Stimulated activated CD8-positive, alpha-beta memory T cell treated with anti-CD3 and anti-CD28 coated beads, Interleukin-7, amount 100 ng/mL, for 24 hours (primary cell): ENCODE measurements around the gene EHMT1.
"Not testable (repeated sequence)": the region's sequence is repeated elsewhere in the genome, so short reads cannot be mapped to it uniquely, and the experiment has no call there.

Source experiments
- DNase-seq: peaks from one replicate; pipeline ENCODE4 v3.0.0-alpha.2; 2020; ENCODE audit warnings: low read depth

Gene EHMT1

DNA sequence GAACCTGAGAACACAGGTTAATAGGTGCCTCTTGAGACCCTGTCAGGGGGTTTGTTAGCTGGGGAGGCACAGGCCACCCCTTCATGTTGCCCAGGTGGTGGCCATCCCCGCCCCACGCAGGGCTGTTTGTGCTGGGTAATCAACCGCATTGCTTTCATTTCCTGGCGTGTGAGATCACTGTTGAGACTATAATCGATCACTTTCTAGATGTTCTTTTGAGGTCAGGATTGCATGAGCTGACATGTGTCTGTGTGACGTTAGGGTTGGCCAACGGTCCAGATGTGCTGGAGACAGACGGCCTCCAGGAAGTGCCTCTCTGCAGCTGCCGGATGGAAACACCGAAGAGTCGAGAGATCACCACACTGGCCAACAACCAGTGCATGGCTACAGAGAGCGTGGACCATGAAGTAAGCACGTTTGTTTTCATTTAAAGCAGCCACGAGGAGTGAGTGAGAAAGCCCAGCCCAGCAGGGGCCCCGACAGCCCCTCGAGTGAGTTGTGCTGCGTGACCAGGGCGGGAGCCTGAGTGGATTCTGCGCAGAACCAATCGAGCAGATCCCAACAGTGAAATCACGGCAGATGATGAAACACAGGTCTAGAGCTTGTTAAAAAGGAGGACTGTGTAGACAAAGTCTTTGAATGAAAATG, 143.7 kb downstream of the EHMT1 start:
- DNase-seq = no peak

DNA sequence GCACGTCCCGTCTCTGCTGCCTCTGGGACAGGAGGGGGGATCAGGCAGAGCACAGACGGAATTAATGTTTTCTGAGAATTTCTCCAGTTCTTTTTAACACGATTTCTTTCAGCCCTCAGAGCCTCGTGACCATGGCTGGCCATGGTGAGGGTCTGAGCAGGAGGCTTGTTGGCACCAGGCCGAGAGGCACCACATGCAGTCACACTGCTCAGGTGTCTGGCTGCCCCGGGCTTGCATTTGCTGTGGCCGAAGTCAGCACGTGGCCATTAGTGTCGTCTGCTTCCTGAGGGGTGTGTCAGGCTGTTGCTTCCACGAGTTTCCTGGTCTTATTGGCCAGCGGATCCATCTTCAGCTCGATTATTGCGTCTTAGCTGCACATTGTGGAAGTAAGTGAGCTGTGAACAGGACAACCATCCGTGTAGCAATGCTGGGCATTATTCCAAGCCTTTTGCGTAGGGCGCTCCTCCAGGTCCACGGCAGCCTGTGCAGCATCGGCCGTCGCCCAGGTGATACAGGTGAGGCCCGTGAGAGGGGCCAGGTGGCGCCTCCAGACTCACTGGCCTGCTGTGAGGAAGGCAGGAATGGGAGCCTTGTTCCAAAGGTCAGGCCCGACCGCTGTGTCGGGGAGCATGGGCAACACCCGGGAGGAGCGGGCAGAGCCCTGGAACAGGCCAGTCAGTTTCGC, 144.6 kb downstream of the EHMT1 start:
- DNase-seq = no peak

DNA sequence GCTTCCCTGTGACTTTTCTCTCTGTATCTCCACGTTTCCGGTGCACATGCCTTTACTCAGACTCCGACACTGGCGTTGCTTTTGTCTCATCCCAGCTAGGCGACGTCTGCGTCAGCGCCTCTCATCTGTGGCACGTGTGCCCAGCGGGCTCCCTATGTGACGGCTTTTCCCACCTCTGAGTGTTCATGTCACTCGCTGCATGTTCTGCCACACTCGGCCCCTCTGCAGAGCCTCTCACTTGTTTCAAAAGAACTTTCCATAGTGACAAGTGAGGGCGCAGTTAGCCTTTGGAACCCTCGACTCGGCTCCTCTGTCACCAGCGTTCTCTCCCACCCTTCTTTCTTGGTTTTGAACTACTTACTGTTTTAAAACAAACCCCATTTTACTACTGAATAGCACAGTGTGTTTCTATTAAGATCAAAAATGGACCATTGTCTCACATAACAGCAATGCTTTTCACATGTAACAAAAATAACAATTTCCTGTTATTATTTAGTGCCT, 145.4 kb downstream of the EHMT1 start:
- no peak for DNase-seq

DNA sequence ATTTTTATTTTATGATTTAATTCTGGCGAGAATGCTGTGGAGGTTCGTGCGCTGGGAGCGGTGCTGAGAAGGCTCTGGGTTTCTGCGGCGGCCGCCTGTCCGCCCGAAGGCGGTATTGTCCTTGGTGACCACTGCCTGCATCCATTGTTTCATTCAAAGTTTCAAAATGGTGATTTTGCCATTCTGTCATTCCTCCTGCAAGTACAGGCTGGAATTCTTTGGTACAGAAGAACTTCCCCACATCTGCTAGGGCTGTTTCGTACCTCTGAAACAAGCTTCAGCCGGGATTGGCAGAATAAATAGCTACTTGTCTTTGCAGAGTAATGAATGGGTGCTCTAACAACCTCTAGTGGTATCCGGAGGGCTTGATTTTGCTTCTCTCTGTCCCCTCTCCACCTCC, 146.2 kb downstream of the EHMT1 start:
- DNase-seq = no peak

DNA sequence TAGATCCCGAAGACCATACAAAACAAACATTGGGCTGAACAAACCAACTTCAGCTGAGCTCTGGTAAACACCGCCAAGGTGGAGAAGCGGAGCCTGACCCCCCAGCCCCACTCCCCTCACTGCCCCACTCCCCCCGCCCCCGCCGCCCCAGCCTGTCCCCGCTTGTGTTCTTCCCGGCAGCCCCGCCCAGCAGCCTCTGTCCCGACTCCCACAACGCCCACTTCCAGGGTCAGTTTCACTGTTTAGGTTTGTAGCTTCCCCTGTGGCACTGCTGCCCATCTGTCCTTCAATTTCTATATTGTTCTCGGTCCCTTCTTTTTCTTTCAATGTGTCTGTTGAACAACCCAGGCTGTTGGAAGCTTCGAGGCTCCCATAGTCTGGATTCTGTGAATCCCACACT, 146.7 kb downstream of the EHMT1 start:
- DNase-seq = no peak

DNA sequence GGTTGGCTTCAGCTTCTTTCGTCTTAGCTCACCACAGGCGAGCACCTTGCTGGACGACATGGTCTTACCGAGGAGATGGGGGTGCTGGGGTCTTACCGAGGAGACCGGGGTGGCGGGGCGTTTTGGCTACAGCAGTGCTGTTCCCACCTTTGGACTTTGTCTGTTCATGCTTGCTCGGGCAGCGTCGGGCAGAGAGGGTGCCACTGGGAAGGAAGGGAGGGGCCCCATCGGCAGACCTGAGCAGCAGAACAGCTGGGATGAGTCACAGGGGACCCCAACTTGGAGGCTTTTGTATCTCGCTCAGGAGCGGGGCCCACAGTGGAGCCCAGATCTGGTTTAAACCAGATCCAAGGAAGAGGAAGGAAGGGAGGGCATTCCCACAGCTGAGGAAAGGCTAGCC, 152.8 kb downstream of the EHMT1 start:
- no peak for DNase-seq

GRCh38 chr9:137772281-137772873, 153.6 kb downstream of the EHMT1 start:
- no peak for DNase-seq

- DNase-seq = no peak
Measured at GRCh38 chr9:137774775-137775386, 156.1 kb downstream of the EHMT1 start.

GRCh38 chr9:137776306-137776995, 157.6 kb downstream of the EHMT1 start:
- DNase-seq = no peak

DNA sequence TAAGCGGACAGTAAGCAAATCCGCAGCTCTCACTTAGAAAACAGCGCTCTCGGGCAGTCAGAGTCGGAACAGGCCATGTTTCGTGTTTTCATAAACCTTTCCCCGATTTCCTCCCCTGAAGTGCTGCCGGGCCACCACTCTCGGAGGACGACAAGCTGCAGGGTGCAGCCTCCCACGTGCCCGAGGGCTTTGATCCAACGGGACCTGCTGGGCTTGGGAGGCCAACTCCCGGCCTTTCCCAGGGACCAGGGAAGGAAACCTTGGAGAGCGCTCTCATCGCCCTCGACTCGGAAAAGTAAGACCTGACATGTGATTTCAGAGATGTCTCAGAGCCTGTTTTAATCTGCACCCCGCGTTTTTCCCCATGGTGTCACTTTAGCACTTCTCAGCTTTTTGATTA, 159.0 kb downstream of the EHMT1 start:
- no peak for DNase-seq

- DNase-seq = no peak
Measured at GRCh38 chr9:137778336-137778735, 159.5 kb downstream of the EHMT1 start.

DNA sequence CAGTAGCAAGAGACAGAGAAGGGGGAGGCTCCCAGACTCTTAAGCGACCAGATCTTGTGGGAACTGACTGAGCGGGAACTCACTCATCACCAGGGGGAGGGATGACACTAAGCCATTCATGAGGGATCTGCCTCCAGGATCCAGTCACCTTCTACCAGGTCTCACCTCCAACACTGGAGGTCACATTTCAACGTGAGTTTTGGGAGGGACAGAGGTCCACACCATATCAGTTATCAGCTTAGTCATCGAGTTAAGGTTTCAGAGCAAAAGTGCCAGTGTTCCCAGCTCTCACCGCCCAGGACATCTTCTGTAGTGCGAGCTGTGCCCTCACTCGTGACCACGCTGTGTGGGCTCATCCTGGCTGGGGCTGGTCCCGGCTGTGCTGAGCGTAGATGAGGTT, 160.1 kb downstream of the EHMT1 start:
- DNase-seq = no peak

DNA sequence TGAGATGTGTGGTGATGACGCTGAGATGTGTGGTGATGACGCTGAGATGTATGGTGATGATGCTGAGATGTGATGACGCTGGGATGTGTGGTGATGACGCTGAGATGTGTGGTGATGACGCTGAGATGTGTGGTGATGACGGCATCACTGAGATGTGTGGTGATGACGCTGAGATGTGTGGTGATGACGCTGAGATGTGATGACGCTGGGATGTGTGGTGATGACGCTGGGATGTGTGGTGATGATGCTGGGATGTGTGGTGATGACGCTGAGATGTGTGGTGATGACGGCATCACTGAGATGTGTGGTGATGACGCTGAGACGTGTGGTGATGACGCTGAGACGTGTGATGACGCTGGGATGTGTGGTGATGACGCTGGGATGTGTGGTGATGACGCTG, 161.2 kb downstream of the EHMT1 start:
- not testable (repeated sequence) for DNase-seq

DNA sequence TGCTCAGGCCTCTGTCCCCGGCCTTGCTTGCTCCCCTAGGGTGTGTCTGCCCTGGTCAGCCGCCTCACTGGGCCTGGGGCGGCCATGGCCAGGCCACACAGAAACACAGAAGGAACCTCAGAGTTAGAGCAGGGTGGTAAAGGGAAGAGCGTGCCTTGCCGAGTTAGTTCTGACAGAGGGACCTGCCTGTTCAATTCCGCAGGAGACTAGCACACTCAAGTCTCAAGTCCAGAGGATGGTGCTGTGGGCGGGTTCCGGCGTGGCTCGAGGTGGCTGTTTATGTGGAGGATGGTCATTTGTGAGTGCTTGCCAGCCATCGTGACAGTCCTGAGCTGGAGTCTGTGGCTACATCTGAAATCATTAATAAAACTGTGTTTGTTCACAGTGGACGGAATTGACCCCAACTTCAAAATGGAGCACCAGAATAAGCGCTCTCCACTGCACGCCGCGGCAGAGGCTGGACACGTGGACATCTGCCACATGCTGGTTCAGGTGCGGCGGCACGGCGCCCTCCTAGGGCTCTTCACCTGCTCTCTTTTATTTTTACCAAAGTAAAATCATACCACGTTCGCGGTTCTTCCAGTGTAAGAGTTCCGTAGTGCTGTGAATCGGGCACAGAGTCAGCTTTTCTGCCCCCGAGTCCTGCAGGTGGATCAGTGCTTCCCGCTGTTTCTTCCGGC, 163.2 kb downstream of the EHMT1 start:
- no peak for DNase-seq

- DNase-seq = no peak
Measured at GRCh38 chr9:137783521-137783920, 164.7 kb downstream of the EHMT1 start.

DNA sequence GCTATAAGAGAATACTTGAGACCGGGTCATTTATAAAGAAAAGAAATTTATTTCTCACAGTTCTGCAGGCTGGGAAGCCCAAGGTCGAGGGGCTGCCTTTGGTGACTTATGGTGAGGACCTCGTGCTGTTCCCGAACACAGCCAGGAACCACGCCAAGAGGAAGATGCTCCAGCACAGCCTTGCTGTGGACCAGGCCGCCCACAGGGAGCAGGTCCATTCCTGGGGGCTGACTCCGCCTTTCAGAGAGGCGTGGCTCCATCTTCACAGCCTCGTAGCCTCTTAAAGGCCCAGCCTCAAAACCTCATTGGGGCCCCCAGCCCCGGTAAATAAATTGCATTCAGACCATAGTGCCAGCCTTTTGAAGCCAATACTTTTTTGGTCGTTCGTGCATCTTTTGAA, 165.2 kb downstream of the EHMT1 start:
- no peak for DNase-seq

DNA sequence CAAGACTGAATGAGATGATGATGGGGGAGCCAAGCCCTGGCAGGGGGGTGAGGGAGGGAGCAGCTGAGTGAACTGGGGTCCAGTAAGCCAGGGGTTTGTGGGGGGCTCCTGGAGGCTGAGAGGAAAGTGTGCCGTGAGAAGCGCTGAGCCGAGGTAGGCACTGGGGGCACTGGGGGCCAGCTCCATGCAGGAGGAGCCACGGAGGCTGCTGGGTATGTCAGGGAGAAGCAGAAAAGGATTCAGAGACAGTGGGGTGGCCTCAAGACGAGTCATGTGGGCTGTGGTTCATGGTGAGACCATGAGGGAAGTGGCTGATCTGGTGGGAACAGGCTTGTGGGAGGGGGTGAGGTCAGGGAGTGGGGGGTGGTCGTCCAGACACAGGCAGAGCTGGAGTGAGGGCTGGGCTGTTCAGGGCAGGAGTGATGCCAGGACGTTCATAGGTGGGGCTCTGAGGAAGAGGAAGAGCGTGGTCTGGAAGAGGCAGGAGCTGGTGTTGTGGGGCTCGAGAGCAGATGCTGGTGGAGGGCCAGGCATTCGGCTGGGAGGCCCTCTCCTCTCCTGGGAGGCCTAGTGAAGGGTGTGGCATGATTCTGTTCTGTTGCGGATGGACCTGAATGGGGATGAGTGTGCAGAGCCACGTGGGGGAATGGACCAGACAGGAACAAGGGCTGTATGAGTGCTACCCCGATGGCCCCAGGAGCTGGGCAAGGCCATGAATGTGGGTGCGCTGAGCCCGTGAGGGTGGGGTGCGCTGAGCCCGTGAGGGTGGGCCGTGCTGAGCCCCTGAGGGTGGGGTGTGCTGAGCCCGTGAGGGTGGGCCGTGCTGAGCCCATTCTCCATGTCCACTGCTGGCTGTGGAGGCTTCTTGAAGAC, 166.1 kb downstream of the EHMT1 start:
- DNase-seq = no peak

GRCh38 chr9:137785704-137786161, 166.9 kb downstream of the EHMT1 start:
- DNase-seq = no peak

GRCh38 chr9:137786511-137786920, 167.7 kb downstream of the EHMT1 start:
- DNase-seq = no peak

DNA sequence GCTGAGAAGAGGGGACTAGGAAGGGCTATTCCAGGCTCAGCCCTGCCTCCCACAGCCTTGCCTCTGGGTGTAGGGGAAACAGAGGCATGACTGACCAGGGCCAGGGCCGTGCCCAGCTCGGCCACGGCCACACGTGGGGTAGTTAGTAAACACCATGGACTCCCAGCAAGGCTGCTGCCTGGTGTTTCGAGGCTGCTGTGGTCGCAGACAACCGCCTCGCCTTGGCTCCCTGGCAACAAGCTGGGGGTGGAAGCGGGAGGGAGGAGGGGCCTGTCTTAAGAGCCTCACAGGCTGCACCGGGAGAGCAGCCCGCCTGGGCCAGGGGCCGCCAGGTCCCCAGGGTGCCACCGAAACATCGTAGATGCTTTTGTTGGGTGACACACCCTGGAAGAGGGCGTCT, 168.6 kb downstream of the EHMT1 start:
- no peak for DNase-seq
